GM18907 (cell line): ENCODE measurements around the gene ZNF462.
"Not testable (repeated sequence)": the region's sequence is repeated elsewhere in the genome, so short reads cannot be mapped to it uniquely, and the experiment has no call there.

ENCODE experiments used
- ATAC-seq: cut with Tn5 transposase; IDR thresholded peaks from one replicate; pipeline ENCODE4 v1.9.1; 2021; ENCODE audit warnings: mild to moderate bottlenecking, moderate library complexity; ENCODE audit not compliant: unreplicated experiment

ZNF462 gene

DNA sequence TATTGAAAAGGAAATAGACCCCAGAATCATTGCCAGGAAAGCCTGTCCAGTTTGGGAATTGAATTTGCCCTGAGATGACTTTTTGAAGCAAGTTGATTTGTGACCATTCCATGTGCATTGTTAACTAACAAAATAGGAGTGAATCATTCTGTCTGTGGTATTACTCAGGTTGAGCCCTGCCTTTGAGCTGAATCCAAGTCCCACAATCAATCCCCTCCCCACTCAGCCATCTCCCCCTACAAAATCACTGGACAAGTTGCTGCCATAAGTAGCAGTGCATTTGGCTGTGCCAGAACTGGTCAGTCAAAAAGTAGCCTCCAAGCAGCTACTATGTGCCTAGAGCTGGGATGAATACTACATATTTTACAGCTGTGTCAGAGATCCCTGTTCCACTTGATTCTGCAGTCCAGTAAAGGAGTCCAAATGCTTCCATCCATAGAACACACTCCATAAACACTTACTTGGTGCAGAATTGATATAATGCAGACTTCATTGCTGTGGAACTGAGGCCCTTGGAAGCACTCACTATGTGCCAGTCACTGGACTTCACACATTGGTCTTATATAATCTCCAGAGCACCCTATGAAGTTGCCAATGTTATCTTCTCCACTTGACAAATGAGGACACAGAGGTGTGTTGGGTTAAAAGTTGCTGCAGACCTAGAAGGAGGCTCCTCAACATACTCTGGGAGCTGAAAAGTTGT lies 96.1 kb downstream of the ZNF462 start:
- no peak for ATAC-seq

DNA sequence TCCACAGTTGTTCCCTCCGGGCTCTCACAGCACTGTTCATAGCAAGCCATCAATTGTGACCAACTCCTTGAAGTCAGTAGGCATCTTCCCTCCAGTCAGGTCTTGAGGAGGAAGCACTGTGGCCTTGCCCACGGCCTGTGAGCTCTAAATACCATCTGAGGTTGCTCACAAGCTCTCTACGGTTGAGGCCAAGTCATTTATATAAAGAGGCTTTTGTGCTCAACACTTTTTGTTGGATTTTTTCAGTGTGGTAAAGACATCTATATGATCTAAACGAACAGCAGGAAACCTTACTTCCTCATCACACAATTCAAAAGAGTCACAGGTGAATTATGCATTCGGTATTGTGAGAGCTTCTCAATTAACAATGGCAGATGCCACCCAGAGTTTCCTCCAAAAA lies 97.3 kb downstream of the ZNF462 start:
- ATAC-seq = no peak

DNA sequence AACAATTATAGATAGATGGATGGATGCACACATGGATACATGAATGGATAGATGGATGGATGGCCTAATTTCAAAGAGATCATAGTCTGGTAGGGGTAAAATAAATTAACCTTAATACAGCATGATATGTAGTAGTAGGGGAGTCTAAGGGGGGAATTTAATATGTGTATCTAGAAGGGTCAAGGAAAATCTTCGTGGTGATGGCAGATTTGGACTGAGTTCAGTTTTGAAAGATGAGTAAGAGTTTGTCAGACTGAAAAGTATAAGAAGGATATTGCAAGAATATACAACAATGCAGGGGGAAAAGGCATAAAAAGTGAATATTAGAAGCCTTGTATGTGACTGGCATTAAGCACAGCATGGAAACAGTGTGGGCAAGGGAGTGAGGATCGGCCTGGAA lies 98.7 kb downstream of the ZNF462 start:
- ATAC-seq = no peak

DNA sequence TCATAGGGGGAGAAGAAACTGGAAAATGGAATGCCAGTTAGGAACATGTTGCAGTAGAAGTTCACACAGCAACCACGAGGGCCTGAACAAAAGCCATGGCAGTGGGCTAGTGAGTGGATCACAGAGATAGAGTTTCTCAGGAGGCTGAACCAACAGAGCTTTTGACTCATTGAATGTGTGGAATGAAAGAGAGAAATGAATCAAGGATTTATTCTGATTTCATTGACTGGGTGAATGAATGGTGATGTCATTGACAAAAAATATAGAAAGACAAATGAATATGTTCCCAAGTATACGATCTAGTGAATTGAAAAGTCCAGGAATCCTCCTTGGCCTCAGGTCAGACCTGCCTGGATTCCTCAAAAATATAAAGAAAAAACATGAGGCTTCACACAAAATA lies 99.2 kb downstream of the ZNF462 start:
- no peak for ATAC-seq

DNA sequence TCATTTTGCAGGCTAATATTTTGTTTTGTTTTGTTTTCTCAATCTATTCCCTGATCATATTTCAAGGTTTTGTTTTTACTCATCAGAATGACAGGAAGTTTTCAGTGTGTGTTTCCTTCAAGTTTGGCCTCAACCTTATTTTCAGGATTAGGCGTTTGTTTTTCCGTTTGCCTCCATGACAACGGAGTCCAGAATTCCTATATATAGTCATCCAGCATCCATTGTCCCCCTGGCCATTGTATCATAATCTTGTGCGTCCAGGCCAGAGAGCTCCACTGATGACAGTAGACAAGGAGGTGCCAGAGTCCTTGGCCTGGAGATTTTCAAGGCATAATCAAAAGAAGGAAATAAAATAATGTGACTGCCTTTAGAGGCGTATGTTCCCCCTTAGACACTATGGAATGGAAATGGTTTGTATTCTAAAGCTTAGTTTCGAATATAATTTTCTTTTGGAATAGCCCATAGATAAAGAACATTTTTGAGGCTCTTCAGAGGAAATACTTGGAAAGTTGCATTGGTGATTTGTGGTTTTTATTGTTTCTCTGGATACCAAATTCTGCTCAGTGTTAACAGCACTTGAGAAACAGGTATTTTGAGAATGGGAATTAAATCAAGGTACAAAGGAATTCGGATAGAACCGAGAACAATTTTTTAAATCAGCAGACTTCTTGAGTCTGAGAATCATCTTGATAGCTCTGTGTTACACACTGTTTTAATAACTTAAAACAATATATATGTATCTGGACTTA lies 99.8 kb downstream of the ZNF462 start:
- ATAC-seq = no peak

DNA sequence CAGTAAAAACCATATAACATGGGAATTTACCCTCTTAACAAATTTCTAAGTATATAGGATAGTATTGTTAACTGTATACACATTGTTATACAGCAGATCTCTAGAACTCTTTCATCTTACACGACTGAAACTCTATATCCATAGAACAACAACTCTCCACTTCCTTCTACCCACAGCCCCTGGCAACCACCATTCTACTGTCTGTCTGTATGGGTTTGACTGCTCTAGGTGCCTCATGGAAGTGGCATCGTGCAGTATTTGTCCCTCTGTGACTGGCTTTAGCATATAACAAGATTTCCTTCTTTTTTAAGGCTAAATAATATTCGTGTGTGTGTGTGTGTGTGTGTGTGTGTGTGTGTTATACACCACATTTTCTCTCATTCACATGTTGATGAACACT lies 100.7 kb downstream of the ZNF462 start:
- no peak for ATAC-seq

DNA sequence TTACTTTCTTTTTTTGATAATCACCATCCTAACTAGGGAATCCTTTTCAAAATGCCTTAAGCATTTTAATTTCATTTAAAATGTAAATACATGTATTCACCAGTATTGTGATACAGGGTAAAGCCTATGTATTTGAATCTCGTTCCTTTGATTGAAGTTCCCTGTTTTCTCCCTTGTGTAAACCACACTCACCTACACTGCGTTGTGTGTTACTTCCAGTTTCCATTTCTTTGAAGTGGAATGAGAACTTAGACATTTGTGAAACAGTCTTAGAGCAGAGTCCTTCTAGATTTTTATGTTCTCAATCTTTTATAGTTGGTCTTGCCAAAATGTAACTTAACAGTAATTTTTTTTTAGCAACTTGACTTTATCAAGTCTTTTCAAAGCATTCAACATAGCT lies 101.4 kb downstream of the ZNF462 start:
- ATAC-seq = no peak

DNA sequence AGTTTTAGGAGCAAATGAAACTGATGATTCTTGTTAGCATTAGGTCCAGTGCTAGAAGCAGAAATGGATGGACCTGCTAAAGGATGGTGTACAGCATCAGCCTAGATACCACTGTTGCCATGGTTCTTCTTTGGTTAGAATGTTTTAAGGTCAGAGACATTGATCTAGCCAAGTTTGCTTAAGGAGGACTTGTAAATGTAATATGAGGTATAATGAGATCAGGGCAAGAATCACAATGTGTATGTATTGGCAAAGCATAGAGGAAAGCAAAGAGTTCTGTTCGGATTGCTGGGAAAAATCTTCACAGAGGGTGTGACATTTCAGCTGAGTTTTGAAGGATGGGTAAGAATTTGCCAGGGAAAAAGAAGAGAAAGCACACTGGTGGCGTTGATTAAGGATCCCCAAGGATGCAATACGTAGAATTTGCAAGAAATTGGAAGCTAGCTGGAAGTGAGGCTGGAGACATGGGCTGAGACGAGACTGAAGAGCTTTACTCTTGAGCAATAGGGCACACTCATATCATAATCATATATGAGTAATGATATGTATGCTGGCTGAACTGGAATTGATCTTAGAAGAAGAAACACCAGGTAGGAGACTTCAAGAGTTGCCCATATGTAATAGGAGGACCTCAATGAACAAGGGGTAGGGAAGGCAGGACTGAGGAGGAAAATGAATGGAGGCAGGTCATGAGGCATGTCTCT lies 102.0 kb downstream of the ZNF462 start:
- no peak for ATAC-seq

DNA sequence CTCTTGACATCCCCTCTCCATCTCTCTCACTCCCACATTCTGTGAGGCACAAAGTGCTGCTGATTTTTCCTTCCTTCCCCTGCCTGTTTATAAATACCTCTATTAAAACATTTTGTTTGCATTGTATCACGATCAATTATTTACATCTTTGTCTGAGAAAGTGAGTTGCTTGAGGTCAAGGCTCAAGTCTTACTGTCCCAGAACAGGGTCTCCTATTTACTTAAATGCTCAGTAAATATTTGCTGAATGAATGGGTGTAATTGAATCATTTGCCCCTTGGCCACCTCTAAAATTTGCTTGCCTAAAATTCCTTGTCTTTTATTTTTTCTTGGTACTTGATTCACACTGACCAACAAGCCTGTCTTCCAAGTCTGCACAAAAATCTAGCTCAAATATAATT lies 103.5 kb downstream of the ZNF462 start:
- no peak for ATAC-seq

DNA sequence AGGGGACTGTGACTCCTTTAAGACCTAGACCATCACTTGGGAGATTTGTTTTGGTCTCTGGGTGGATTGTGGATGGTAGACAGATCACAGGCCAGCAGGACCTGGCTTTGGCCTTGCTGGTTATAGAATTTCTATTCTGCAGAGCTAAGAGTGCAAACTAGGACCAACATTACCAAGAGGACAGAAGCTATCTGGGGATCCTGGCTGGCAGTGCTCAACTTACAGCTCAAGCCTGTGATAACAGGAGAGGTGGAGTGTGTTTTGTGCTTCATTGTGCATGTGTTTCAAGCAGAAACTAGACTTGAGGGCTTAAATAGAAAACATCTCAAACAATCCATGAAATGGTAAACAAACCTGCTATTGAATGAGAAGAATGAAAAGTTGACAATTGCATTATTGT lies 106.7 kb downstream of the ZNF462 start:
- ATAC-seq = no peak

DNA sequence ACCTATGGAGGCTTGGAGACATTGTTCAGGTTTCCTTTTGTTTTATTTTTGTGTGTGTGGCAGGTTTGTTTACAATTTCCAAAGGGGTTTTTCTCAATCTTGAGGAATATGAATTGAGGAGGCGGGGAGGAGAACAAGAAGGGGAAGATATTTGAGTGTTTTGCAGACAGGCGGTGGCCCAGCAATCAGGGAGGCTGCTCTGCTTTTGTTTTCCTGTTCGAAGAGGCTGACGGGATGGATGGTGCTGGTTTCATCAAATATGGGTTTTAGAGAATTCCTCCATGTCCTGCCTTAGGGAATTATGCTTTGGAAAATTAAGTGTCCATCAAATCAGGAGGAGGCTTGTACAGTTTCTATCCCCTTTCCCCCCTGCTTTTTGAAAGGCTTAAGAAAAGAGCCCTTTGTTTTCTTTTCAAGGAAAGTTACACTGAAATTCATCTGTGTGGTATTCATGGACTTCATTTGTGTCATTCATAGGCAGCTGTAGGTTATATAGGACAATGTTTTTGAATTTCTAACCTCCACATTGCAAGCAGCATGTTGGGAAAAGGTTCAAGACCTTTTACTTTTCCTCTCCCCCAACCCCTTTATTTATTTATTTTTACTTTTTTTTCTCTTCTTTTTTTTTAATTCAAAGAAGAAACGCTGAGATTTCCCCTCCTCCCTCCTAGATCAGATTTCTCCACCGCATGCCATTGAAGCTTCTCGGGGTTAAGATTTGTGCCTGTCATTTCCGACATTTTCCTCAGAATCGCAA lies 107.4 kb downstream of the ZNF462 start:
- no peak for ATAC-seq

DNA sequence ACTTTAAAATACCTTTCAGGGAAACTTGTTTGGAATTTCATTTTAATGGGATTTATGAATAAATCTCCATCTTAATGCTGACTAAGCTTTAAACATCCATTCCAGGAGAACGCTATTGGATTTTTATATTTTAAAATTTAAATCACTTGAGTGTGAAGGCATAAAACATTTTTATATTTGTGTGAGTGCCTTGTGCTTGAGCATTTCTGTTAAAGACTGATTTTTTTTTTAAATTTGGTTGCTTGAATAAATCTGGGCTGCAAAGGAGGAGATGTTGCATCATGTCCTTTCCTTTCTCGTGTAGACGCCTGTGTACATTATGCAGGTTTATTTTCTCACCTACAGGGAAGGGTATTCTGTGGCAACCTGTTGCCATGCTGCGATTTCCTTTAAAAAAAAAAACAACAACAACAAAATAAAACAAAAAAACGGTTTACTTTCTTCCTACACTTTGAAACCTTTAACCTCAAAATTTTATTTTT lies 108.1 kb downstream of the ZNF462 start:
- no peak for ATAC-seq

DNA sequence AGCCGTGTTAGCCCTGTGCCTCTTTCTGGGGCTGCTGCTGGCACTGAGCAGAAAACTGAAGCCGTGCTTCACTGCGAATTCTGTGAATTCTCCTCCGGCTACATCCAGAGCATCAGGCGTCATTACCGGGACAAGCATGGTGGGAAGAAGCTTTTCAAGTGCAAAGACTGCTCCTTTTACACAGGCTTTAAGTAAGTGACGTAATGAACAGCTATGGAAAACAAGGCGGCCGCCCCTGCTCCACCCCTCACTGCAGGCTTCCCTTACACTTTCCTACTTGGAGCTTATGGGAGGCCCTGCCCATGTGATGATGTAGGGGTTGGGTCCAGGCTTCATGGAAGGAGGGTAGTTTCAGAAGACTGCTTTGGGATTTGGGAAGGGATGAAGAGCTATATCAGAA lies 109.1 kb downstream of the ZNF462 start:
- no peak for ATAC-seq

DNA sequence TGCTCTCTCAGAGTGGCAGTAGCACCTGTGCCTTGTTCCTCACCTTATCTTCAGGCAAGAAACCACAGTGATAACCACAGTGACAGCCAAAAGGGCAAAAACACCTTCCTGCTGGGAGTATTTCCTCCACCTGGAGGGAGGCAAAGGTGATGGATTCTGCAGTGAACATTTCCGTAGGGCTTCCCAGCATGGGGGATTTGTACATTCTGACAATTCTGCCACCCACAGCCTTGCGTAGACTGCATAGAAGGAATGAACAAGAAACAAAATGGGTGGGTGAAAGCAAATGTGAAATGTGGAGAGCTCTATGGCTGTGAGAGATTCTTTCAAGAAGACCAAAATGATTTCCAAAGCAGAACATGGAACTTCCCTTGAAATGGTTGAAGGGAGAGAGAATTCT lies 111.4 kb downstream of the ZNF462 start:
- no peak for ATAC-seq

DNA sequence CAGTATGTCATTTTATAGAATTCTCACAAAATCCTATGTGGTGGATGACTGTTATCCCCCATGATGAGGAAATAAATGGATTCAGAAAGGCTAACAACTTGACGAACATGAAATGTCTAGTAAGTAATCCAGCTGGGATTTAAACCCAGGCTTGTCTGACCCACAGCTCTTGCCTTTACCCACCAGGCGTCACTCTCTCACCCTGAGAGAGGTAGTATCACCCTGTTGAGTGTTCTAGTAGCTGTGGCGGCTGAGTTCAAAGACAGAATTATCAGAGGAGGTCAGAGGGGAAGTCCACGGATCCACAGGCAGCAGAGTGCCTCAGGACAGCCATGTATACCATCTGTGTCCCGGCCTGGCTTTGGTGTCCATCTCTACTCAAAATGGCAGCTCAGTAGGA lies 113.8 kb downstream of the ZNF462 start:
- ATAC-seq = no peak

DNA sequence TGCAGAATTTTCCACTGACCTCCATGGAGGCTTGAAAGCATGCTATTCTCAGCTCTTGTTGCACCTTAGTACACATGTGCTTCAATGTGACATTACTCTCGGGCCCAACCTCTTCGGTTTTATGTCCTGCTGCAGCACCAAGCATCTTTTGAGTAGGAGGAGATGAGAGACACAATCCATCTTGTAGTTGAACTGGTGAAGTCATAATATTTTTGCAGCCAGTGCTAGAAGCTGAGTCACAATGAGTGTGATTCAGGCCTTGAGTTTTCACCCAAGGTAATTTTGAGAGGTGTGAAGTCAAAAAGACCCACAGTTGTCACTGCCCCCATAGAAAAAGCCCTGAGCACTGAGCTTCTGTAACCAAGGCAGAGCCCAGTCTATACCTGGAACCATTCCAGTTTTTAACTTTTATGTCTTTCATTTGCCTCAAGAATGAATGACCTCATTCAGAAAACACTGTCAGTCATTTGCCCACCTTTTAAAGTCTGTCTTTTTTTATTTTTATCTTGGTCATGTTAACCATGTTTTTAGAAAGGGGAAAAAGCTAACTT lies 117.7 kb downstream of the ZNF462 start:
- no peak for ATAC-seq

DNA sequence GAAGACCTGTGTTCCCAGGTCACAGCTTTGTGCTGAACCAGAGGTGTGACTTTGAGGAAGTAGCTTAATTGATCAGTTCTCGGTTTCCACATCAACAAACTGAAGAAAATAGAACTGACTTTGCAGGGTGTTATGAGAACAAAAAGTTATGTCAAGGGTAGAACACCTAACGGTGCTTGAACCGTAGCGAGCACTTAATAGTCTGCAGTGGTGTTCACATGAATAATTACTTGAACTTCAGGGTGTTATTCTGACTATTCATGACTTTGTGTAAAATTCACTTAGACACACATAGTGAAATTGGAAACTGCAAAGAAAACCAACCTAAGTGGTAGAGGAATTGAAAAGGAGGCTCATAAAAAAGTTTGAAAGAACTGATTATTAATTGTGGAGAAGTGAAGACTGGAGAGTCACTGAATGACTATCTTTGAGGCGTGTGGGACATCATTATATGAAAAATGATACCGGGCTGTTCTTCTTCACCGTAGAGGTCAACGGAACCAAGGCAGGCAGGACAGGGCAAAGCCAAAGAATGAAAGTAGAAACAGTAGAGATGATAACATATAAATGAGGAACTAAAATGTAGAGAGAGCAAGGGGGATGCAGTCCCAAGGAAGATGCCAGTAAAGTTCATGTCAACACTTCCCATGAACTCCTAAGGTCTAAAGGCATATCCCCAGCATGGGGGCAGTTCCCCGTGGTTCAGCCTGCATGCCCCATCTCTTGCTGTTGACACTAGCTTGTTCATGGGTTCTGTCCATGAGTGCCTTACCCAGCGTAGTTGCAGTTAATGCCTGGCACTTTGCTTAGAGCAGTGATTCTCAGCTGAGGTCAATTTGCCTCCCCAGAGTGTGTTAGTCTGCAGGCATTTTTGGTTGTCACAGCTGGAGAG lies 118.7 kb downstream of the ZNF462 start:
- ATAC-seq = peak; percentile 80

DNA sequence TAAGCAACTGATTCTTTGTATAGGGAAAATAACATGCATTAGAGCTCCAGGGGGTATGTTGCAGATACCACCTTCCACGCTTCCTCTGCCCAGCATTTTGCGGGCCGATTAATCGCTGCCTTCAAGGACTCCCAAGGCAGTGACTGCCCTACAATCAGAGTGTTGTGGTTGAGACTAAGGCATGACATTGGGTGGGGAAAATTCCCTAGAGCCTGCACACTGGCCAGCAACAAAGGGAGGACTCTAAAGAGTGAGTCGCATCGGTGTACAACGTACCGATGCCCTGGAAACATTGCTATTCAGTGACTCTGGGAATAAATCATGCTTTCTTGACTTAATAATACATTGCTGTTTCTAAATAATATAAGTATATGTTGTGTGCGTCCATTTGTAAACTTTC lies 119.7 kb downstream of the ZNF462 start:
- ATAC-seq = no peak

DNA sequence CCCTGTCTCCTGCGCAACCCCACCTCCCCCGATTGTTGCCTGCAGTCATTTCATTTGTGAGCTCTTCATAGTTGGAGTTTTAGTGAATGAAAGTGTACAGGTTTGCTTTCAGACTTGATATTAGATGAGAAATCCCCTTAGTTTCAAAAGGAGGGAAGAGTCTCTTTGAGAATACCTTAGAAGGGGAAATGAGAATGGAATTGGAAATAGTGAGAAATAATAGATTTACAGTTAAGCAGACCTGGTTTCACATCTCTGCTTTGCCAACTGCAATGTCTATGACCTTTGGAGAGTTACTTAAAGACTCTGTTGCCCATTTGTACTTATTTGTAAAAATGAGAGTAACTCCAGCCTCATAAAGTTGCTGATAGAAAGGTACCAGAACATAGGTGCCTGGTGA lies 120.4 kb downstream of the ZNF462 start:
- no peak for ATAC-seq

DNA sequence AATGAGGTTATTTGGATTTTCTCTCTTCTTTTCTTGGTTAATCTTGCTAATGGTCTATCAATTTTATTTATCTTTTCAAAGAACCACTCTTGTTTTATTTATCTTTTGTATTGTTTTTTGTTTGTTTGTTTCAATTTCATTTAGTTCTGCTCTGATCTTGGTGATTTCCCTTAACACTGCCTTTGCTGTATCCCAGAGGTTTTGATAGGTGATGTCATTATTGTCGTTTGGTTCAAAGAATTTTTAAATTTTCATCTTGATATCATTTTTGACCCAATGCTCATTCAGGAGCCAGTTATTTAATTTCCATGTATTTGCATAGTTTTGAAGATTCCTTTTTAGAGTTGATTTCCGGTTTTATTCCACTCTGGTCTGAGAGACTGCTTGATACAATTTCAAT lies 126.9 kb downstream of the ZNF462 start:
- ATAC-seq = not testable (repeated sequence)
